ENCODE measurements around the gene DDA1. TPM values are rescaled to one million over a fixed set of nuclear protein-coding genes. Genes with fewer than 3 reads are reported as not detected.

The DDA1 gene
- total RNA-seq, 4 donors from 2014 or later: 13.2 to 58.5 (median 19.9) TPM

- WGBS, 2 donors (ENCODE audit: low coverage in 1 of 2): 7% methylated on average over 17 of the region's 24 CpGs; no CpG with 5 or more reads in 1 of the 2 donors
- Histone ChIP-seq H3K27ac (peak overlapping the region in 3 of 4 donors; percentile 28 to 64 (median 55)), H3K4me3 (no peak overlapping the region), H3K4me1 (peaks cover 0 to 36% (median 0%) of the 10 kb centered on the region in 3 donors), H3K9me3 (no peaks in the 10 kb centered on the region), H3K27me3 (peaks cover 28% of the 10 kb centered on the region), H3K36me3 (peaks cover 0 to 14% of the 10 kb centered on the region in 2 donors)
- ATAC-seq: peak; percentile 78
- TF ChIP-seq CTCF (IDR thresholded peaks at IDR 0.05): peak in 3 of 4 experiments; percentile 90 to 97 (median 94)
- TF ChIP-seq POLR2AphosphoS5 (IDR thresholded peaks at IDR 0.05): no peak
- TF ChIP-seq POLR2A (IDR thresholded peaks at IDR 0.05): no peak
Measured at GRCh38 chr19:17346109-17346671, 36.8 kb downstream of the DDA1 start.

DNA sequence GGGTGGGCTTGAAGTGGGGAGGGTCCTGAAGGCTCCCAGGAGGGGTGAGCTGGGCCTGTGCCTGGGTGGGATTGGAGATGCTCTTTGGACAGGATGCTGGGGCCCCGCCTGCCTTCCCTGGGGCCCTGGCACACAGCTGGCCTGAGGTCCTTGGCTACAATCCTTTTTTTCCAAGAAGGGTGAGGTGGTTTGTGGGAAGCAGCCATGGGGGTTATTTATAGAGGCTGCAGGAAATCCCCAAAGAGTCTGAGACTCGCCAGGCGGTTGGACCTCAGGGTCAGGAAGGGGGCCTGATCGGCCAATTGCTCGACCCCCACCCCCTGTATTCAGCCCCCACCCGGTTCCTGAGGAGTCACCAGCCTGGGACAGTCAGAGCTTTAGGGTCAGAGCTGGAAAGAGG is 38.0 kb downstream of the DDA1 start:
- ATAC-seq: peak; percentile 21
- H3K27me3 ChIP-seq: peaks cover 40% of the 10 kb centered on the region
- 0% methylated on average over 5 of the region's 6 CpGs; no CpG with 5 or more reads in 1 of the 2 donors for WGBS, 2 donors (ENCODE audit: low coverage in 1 of 2)
- no peak for TF ChIP-seq POLR2A (IDR thresholded peaks at IDR 0.05)
- TF ChIP-seq POLR2AphosphoS5 (IDR thresholded peaks at IDR 0.05): no peak
- no peak for TF ChIP-seq CTCF (IDR thresholded peaks at IDR 0.05)
- no peak for TF ChIP-seq EP300 (IDR thresholded peaks at IDR 0.05)
- peak overlapping the region in 3 of 4 donors; percentile 55 to 64 (median 55) for H3K27ac ChIP-seq
- H3K9me3 ChIP-seq: no peaks in the 10 kb centered on the region
- no peak overlapping the region for H3K4me3 ChIP-seq
- H3K36me3 ChIP-seq: peaks cover 0 to 2% of the 10 kb centered on the region in 2 donors
- peaks cover 0 to 36% (median 0%) of the 10 kb centered on the region in 3 donors for H3K4me1 ChIP-seq

DNA sequence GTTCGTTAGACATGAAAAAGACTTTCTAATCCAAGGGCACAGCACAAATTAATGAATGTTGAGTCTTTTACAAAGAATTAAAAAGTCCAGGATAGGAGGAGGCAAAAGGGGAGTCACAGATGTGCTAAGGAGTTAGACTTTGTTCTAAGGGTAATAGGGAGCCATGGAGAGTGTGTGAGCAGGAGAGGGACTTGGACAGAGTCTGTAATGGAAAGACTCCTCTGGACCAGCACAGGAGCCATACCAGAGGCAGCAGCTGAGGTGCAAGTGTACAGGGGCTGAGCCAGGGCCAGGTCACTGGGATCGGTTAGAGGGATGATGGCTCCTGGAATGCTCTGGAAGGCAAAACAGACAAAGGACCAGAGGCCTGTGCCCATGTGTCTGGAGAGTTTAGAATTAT is 38.5 kb downstream of the DDA1 start:
- 48 to 70% methylated on average over 2 of the region's 2 CpGs for WGBS, 2 donors (ENCODE audit: low coverage in 1 of 2)
- no peaks in the 10 kb centered on the region for H3K9me3 ChIP-seq
- H3K4me1 ChIP-seq: peaks cover 0 to 36% (median 0%) of the 10 kb centered on the region in 3 donors
- H3K4me3 ChIP-seq: no peak overlapping the region
- TF ChIP-seq POLR2A (IDR thresholded peaks at IDR 0.05) (no peak), EP300 (IDR thresholded peaks at IDR 0.05) (no peak), CTCF (IDR thresholded peaks at IDR 0.05) (no peak), POLR2AphosphoS5 (IDR thresholded peaks at IDR 0.05) (no peak)
- peaks cover 45% of the 10 kb centered on the region for H3K27me3 ChIP-seq
- H3K36me3 ChIP-seq: no peaks in the 10 kb centered on the region
- H3K27ac ChIP-seq: peak overlapping the region in 3 of 4 donors; percentile 55 to 64 (median 55)
- ATAC-seq: no peak

GRCh38 chr19:17348700-17349099 is 39.3 kb downstream of the DDA1 start:
- H3K27ac ChIP-seq: peak overlapping the region in 3 of 4 donors; percentile 55 to 64 (median 55)
- no CpG with 5 or more reads among the region's 12 CpGs for WGBS, 2 donors (ENCODE audit: low coverage in 1 of 2)
- no peak for TF ChIP-seq POLR2A (IDR thresholded peaks at IDR 0.05)
- no peak for TF ChIP-seq EP300 (IDR thresholded peaks at IDR 0.05)
- peak; percentile 60 for TF ChIP-seq POLR2AphosphoS5 (IDR thresholded peaks at IDR 0.05)
- TF ChIP-seq CTCF (IDR thresholded peaks at IDR 0.05): no peak
- no peaks in the 10 kb centered on the region for H3K9me3 ChIP-seq
- H3K4me1 ChIP-seq: peaks cover 0 to 36% (median 0%) of the 10 kb centered on the region in 3 donors
- peak; percentile 74 for ATAC-seq
- H3K4me3 ChIP-seq: no peak overlapping the region
- peaks cover 50% of the 10 kb centered on the region for H3K27me3 ChIP-seq
- H3K36me3 ChIP-seq: no peaks in the 10 kb centered on the region
